GM19023 (cell line): Measurements from ENCODE around the gene CFAP119.

ENCODE experiments used
- ATAC-seq: cut with Tn5 transposase; IDR thresholded peaks from one replicate; pipeline ENCODE4 v1.9.1; 2021; ENCODE audit warnings: mild to moderate bottlenecking, moderate library complexity; ENCODE audit not compliant: unreplicated experiment

CFAP119 gene

GRCh38 chr16:30762991-30763725, 1.3 kb upstream of the CFAP119 start:
- ATAC-seq, result no peak

DNA sequence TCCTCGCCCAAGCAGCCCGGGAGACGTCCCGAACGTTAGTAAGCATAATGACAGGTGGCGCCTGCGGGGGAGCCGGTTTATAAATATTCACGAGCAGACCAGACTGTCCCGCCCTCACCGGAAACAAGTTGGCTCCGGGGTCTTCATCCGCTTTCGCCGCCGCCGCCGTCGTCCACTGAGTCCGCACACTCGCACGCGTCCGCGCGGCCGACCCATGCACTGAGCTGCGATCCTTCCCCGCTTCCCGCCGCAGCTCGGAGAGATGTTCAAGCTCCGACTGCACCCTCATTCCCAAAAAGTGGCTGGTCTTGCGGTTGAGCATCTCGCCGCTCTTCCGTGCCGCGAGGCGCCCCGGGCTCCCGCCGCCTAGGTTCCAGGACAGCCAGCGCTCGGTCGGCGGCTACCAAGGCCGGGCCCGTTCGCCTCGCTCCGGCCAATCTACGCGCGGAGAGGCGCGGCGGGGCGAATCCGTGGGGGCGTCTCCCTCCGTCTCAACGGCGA, 385 bp downstream of the CFAP119 start:
- peak; percentile 35 for ATAC-seq

DNA sequence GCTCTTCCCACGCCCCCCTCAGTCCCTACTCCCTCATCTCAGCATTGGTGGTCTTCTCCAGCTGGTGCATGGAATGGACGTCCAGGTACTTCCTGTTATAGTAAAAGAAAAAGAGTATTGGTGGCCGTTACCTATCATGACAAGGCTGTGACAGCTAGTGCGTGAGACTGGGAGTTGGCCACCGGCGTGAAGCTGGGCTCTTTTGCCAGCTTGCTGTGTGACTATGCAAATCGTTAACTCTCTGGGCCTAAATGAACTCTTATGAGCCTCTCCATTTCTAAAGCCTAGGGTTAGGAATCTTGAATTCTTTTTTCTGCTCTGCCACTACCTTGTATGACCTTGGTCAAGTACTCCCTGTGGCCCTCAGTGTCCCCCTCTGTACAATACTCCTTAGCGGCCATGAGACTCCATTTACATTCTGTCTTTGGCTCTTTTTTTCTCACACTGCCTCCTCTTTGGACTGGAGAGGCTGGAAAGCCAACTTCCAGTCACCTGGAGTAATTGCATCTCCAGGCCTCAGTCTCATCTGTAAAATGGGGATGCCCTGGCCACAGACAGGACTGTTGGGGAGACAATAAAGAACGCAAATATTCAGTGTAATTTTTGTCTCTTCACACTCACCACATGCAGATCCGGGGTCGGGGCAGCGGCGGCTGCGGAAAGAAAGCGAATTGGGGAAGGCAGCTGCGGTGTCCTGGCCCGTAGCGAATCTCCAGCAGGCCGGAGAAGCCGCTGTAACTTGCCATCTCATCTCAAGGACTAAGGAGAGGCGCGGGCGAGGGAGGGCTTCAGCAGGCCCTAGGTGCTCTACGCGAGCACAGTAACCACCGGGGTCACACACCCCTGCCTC, 1.1 kb downstream of the CFAP119 start:
- no peak for ATAC-seq

DNA sequence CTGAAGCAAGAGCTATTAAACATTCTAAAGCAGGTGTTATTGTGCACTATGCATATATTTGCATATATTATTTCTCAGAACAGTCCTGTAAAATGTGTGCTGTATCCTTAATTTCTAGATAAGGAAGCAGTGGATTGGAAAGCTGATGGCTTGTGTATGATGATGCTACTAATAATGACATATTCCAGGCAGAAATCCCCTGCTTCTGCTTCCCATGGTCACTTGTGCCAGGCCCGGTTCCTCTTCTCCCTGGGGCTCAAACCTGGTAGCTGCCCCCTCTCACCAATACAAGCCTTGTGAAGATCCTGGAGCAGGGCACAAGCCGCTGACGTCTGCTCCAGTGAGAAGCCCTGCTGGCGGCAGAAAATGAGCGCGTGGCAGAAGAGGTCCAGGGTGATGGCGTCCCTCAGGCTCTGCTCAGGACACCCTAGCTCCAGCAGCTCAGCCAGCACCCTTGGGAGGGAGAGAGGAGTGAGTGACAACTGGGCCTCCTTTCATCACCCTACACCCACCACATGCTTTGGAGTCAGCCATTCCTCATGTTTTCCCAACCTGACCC, 1.8 kb downstream of the CFAP119 start:
- ATAC-seq, result no peak

GRCh38 chr16:30758988-30759491, 2.8 kb downstream of the CFAP119 start:
- no peak for ATAC-seq

GRCh38 chr16:30757316-30757715, 4.5 kb downstream of the CFAP119 start:
- ATAC-seq, result no peak

DNA sequence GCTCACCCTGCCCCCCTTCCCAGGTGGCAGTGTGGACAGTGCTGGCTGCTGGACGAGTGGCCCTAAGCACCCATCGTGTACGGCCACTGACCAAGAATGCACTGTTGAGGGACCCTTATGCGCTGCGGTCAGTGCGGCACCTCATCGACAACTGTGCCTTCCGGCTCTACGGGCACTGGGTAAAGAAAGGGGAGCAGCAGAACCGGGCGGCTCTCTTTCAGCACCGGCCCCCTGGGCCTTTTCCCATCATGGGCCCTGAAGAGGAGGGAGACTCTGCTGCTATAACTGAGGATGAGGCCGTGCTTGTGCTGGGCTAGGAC, 5.1 kb downstream of the CFAP119 start:
- no peak for ATAC-seq

GRCh38 chr16:30755955-30756780, 5.7 kb downstream of the CFAP119 start:
- no peak for ATAC-seq

DNA sequence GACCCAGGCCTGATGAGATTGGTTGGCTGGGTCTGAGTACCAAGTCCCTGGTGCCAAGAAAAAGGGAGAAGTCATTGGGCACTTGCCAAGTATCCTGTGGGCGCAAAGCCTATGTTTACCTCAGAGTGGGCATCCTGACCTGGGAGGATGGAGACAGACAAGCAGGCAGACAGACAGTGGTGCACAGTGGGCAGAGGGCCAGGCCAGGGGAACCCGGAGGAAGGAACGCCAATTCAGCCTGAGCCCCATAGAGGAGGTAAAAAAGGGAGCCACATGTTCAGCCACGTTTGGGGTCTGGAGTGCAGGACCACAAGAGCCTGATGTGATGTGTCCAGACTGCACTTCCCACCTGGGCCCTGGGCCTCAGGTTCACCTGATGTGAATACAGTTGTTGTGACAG, 8.3 kb downstream of the CFAP119 start:
- no peak for ATAC-seq

DNA sequence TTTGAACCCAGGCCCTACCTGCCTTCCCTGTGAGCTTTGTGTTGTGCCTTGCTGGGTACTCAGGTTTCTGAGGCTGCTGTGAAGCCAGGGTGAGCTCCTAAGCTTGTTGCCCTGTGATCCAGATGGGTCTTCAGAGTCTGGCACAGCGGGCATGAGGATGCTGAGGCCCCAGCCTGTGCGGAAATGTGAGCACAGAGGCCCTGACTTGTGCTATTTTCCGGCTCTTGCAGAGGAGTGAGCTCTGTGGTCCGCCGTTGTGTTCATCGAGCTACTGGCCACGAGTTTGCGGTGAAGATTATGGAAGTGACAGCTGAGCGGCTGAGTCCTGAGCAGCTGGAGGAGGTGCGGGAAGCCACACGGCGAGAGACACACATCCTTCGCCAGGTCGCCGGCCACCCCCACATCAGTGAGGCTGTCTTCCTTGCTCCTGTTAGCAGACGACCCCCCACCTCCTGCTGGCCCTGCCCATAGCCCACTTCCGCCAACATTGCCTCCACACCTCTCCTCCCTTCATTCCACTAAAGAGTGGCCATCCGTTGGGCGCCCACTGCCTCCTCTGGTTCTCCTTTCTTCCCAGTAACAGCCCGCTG, 10.9 kb downstream of the CFAP119 start:
- ATAC-seq, result no peak

- no peak for ATAC-seq
Observed at GRCh38 chr16:30750201-30750600, 11.7 kb downstream of the CFAP119 start.

DNA sequence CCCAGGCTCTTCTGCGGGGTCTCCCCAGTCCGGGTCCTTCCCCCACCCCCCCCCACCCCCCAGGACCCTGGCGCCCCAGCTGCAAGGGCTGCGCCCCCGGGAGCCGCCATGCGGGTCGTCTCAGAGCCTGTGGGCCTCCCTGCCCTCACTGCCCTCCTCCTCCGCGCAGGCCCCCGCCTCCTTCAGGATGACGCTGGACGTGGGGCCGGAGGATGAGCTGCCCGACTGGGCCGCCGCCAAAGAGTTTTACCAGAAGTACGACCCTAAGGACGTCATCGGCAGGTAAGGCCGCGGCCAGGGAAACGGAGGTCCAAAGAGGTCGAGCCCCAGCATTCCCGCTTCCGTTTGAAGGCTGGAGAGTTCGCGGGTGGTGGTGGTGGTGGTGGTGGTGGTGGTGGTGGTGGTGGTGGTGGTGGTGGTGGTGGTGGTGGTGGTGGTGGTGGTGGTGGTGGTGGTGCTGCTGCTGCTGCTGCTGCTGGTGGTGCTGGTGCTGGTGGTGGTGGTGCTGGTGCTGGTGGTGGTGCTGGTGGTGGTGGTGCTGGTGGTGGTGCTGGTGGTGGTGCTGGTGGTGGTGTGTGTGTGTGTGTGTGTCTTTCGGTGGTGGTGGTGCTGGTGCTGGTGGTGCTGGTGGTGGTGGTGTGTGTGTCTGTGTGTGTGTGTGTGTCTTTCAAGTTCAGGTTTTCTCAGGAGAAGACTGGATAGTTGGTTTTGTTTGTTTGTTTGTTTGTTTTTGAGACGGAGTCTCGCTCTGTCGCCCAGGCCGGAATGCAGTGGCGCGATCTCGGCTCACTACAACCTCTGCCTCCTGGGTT, 13.0 kb downstream of the CFAP119 start:
- peak; percentile 20 for ATAC-seq

- peak; percentile 97 for ATAC-seq
Observed at GRCh38 chr16:30747799-30748633, 13.8 kb downstream of the CFAP119 start, which contains the start of gene PHKG2. Gene PHKG2, plus strand, starts transcription at chr16:30748425. Its CDS starts 396 bp downstream, at chr16:30748821.

DNA sequence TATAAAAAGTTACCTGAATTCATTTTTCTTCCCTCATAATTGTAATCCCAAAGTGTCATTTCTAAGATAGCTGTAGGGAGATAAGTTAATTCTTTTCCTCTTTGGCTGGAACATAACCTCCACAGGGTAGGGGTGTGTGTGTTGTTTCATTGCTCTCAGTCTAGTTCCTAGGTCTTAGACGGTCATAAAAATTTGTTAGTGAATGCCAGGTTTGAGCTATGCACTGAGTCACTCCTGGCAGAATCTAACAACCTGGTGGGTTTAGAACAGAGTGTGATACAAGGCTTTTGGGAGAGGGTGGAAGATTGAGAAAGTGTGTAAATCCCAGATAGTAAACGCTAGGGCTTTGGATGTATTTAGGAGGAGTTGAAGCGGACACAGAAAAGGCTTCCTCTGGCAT, 14.5 kb downstream of the CFAP119 start:
- ATAC-seq, result no peak

DNA sequence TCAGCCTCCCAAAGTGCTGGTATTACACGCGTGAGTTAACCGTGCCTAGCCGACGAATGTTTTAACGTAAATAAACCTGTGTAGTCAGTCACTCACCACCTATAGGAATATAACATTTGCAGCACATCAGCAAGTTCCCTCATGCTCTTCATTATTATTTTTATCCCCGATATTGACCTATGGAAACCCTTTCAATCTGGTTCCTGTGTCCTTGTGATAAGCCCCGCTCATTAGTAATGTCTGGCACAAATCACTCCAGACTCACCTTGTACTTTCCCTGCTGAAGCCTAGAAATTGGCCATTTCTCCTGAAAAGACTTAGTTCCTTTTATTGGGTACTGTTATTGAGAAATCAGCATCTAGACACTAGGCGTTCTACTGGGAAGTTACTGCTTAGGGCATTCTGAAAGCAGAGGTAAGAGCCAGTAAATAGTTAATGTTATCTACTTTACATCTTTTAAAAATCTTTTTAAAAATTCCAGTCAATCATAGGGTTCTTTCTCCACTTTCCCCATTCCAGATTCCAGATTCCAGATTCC, 15.2 kb downstream of the CFAP119 start:
- no peak for ATAC-seq

DNA sequence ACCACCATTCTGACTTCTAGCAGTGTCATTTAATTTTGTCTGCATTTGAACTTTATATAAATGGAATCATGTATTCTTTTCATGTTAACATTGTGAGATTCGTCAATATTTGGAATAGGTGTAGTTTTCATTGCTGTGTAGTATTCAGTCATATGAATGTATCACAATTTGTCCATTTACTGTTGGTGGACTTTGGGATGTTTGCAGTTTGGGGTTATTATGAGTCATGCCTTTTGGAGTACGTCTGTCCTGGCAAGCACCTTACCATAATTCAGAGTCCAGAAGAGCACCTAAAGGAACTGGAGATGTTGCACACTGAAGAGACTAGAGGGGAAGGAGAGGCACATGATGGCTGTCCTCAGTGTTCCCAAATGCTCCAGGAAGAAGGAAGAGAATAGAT, 16.8 kb downstream of the CFAP119 start:
- ATAC-seq, result no peak

DNA sequence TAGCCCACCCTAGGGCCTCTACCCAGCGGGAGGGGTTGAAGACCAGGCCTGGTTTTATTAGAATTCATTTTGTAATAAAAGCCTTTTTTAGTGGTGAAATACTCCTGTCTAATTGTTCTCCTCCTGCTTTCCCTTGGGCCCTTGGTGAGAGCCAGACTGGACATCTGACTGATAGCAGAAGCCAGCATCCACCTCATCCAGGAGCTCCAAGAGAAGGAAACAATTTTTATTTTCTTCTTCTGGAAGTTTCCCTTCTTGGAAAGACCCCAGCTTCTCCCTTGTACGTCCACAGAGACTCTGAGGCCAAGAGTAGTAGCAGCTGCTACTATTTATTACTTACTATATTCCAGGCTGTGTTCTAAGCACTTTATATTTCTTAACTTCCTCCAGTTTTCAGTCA, 17.7 kb downstream of the CFAP119 start:
- ATAC-seq, result no peak

DNA sequence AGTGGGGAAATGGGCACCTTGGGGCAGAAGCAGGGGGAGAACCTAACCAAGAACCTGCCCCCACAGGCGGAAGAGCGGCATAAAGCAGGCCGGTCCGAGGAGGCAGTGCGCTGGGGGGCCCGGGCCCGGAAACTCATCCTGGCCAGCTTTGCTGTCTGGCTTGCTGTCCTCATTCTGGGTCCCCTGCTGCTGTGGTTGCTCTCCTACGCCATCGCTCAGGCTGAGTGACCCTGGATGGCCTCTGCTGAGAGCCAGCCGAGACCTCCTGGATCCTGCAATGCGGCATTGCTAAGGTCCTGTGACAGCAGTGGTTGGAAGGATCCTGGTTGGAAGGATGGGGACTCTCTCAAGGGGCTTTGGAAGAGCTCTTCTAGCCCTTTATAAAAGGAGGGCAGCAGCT, 18.1 kb downstream of the CFAP119 start:
- no peak for ATAC-seq
